ENCODE results near the gene AMY1B.
"Not testable (repeated sequence)": the region's sequence is repeated elsewhere in the genome, so short reads cannot be mapped to it uniquely, and the experiment has no call there.

GRCh38 chr1:103696110-103696509, at the start of gene AMY1B:
- TF ChIP-seq CTCF (IDR thresholded peaks at IDR 0.05; ENCODE audit: borderline replicate concordance, extremely low read depth, low read length, poor library complexity, severe bottlenecking); EZH2 (IDR thresholded peaks at IDR 0.05; ENCODE audit: borderline replicate concordance, low read depth, low read length, severe bottlenecking): not testable (repeated sequence)
